ENCODE measurements around the gene BCL11A. TPM values are rescaled to one million over a fixed set of nuclear protein-coding genes. Genes with fewer than 3 reads are reported as not detected.

BCL11A gene
- total and polyA plus RNA-seq, 2 experiments from 2014 or later: 57.5 to 77.6 TPM

GRCh38 chr2:60549928-60550177 lies 3.6 kb downstream of the BCL11A start:
- peaks cover 24% of the 10 kb centered on the region for H3K4me1 ChIP-seq (ENCODE audit: insufficient read depth)
- DNase-seq (ENCODE audit: low spot score) (no peak), ATAC-seq (peak; percentile 6; the same call in 2 of the 3 replicates)
- H3K4me1 Mint-ChIP-seq: peaks cover 39% of the 10 kb centered on the region
- H3K27ac ChIP-seq (ENCODE audit: low read depth): peak overlapping the region; percentile 82
- no peak overlapping the region for H2AFZ ChIP-seq
- H3K9me3 Mint-ChIP-seq: no peaks in the 10 kb centered on the region; the same call in 2 of the 3 replicates
- peaks cover 9% of the 10 kb centered on the region; the same call in 1 of the 2 replicates for H3K36me3 ChIP-seq (ENCODE audit: insufficient read depth)
- H3F3A ChIP-seq (replicated peaks; ENCODE audit: low read depth): peaks cover 6% of the 10 kb centered on the region; the same call in 1 of the 2 replicates
- H3K4me3 ChIP-seq: peak overlapping the region; percentile 89
- peaks cover 30% of the 10 kb centered on the region for H3K36me3 Mint-ChIP-seq (ENCODE audit: low read depth)
- no peaks in the 10 kb centered on the region for H3K27me3 ChIP-seq (ENCODE audit: insufficient read depth)
- H3K27ac Mint-ChIP-seq: peak overlapping the region; percentile 97
- H3K4me2 ChIP-seq: peak overlapping the region; percentile 85
- peak overlapping the region; percentile 97 for H3K4me3 Mint-ChIP-seq
- TF ChIP-seq STAT1 (IDR thresholded peaks at IDR 0.05; ENCODE audit: unreplicated experiment): no peak
- TF ChIP-seq EZH2phosphoT487 (IDR thresholded peaks at IDR 0.05; ENCODE audit: unreplicated experiment): no peak
- TF ChIP-seq EZH2 (IDR thresholded peaks at IDR 0.05; ENCODE audit: low read depth, unreplicated experiment): no peak
- no peak for TF ChIP-seq NANOG (IDR thresholded peaks at IDR 0.05; ENCODE audit: borderline replicate concordance)
- no peak for TF ChIP-seq CREB1 (CRISPR knock-in tag; IDR thresholded peaks at IDR 0.05; ENCODE audit: low read depth)
- TF ChIP-seq ZNF331 (CRISPR knock-in tag; IDR thresholded peaks at IDR 0.05; ENCODE audit: low read depth): no peak
- TF ChIP-seq, protein P1, sequence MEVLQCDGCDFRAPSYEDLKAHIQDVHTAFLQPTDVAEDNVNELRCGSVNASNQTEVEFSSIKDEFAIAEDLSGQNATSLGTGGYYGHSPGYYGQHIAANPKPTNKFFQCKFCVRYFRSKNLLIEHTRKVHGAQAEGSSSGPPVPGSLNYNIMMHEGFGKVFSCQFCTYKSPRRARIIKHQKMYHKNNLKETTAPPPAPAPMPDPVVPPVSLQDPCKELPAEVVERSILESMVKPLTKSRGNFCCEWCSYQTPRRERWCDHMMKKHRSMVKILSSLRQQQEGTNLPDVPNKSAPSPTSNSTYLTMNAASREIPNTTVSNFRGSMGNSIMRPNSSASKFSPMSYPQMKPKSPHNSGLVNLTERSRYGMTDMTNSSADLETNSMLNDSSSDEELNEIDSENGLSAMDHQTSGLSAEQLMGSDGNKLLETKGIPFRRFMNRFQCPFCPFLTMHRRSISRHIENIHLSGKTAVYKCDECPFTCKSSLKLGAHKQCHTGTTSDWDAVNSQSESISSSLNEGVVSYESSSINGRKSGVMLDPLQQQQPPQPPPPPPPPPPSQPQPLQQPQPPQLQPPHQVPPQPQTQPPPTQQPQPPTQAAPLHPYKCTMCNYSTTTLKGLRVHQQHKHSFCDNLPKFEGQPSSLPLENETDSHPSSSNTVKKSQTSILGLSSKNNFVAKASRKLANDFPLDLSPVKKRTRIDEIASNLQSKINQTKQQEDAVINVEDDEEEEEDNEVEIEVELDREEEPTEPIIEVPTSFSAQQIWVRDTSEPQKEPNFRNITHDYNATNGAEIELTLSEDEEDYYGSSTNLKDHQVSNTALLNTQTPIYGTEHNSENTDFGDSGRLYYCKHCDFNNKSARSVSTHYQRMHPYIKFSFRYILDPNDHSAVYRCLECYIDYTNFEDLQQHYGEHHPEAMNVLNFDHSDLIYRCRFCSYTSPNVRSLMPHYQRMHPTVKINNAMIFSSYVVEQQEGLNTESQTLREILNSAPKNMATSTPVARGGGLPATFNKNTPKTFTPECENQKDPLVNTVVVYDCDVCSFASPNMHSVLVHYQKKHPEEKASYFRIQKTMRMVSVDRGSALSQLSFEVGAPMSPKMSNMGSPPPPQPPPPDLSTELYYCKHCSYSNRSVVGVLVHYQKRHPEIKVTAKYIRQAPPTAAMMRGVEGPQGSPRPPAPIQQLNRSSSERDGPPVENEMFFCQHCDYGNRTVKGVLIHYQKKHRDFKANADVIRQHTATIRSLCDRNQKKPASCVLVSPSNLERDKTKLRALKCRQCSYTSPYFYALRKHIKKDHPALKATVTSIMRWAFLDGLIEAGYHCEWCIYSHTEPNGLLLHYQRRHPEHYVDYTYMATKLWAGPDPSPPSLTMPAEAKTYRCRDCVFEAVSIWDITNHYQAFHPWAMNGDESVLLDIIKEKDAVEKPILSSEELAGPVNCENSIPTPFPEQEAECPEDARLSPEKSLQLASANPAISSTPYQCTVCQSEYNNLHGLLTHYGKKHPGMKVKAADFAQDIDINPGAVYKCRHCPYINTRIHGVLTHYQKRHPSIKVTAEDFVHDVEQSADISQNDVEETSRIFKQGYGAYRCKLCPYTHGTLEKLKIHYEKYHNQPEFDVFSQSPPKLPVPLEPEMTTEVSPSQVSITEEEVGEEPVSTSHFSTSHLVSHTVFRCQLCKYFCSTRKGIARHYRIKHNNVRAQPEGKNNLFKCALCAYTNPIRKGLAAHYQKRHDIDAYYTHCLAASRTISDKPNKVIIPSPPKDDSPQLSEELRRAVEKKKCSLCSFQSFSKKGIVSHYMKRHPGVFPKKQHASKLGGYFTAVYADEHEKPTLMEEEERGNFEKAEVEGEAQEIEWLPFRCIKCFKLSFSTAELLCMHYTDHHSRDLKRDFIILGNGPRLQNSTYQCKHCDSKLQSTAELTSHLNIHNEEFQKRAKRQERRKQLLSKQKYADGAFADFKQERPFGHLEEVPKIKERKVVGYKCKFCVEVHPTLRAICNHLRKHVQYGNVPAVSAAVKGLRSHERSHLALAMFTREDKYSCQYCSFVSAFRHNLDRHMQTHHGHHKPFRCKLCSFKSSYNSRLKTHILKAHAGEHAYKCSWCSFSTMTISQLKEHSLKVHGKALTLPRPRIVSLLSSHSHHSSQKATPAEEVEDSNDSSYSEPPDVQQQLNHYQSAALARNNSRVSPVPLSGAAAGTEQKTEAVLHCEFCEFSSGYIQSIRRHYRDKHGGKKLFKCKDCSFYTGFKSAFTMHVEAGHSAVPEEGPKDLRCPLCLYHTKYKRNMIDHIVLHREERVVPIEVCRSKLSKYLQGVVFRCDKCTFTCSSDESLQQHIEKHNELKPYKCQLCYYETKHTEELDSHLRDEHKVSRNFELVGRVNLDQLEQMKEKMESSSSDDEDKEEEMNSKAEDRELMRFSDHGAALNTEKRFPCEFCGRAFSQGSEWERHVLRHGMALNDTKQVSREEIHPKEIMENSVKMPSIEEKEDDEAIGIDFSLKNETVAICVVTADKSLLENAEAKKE (CRISPR knock-in tag; IDR thresholded peaks at IDR 0.05): no peak
- no peak for TF ChIP-seq ZNF114 (CRISPR knock-in tag; IDR thresholded peaks at IDR 0.05)
- no peak for TF ChIP-seq POLR2AphosphoS5 (IDR thresholded peaks at IDR 0.05; ENCODE audit: low read depth)
- TF ChIP-seq, protein P2, sequence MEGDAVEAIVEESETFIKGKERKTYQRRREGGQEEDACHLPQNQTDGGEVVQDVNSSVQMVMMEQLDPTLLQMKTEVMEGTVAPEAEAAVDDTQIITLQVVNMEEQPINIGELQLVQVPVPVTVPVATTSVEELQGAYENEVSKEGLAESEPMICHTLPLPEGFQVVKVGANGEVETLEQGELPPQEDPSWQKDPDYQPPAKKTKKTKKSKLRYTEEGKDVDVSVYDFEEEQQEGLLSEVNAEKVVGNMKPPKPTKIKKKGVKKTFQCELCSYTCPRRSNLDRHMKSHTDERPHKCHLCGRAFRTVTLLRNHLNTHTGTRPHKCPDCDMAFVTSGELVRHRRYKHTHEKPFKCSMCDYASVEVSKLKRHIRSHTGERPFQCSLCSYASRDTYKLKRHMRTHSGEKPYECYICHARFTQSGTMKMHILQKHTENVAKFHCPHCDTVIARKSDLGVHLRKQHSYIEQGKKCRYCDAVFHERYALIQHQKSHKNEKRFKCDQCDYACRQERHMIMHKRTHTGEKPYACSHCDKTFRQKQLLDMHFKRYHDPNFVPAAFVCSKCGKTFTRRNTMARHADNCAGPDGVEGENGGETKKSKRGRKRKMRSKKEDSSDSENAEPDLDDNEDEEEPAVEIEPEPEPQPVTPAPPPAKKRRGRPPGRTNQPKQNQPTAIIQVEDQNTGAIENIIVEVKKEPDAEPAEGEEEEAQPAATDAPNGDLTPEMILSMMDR (conservative IDR thresholded peaks at IDR 0.05; ENCODE audit: low read depth in 2 of 2): no peak
- TF ChIP-seq JUNB (IDR thresholded peaks at IDR 0.05; ENCODE audit: unreplicated experiment): no peak
- TF ChIP-seq REST (IDR thresholded peaks at IDR 0.05; ENCODE audit: unreplicated experiment): no peak
- TF ChIP-seq ETS1 (IDR thresholded peaks at IDR 0.05): no peak
- peaks cover 12% of the 10 kb centered on the region for H4K20me1 ChIP-seq (replicated peaks; ENCODE audit: insufficient read depth)
- H3K9me2 ChIP-seq (ENCODE audit: insufficient read depth): no peaks in the 10 kb centered on the region
- peaks cover 83% of the 10 kb centered on the region for H3K79me2 ChIP-seq (replicated peaks; ENCODE audit: insufficient read depth)
- peaks cover 4% of the 10 kb centered on the region for H3K27me3 Mint-ChIP-seq (ENCODE audit: insufficient read depth, low read depth, poor library complexity)

Data from GM23338 (cell line).